ENCODE measurements around the gene CNTN5.
"Not testable (repeated sequence)": the region's sequence is repeated elsewhere in the genome, so short reads cannot be mapped to it uniquely, and the experiment has no call there.

The CNTN5 gene

DNA sequence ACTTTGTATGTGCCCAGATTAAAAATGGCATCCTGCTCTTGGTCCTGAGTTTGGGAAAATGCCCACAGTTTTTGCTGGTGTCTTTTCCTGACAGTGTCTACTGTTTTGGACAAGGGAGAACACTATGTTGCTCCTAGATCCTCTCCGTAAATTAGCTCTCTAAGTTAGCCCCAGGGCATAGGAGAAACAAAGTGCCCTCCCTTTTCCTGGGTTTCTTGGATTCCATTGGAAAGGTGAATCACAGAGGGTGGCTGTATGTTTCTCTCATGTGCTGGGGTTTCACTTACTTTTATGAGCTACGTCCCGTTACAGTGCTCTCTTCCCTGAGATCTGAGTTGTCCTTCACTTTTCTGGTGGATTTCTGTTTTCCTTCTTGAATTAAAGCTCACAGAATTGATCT is 782.8 kb downstream of the CNTN5 start:
- no peak for DNase-seq

DNA sequence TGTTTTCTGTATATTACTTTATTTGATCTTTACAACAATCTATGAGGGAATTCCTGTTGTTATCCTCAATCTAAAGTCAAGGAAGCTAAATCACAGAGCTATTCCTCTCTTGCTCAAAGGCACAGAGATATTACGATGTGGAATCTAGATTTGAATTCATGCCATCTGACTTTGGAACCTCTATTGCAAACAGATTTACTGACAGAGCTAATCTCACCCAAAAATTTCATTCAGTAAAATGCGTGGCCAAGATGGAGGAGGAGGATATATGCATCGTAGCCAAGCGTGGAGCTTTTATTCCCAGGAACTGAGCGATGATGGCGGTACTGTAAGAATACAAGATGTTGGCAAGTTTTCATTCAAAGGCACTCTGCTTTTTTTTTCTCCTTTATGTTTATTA is 791.8 kb downstream of the CNTN5 start:
- DNase-seq, result no peak

DNA sequence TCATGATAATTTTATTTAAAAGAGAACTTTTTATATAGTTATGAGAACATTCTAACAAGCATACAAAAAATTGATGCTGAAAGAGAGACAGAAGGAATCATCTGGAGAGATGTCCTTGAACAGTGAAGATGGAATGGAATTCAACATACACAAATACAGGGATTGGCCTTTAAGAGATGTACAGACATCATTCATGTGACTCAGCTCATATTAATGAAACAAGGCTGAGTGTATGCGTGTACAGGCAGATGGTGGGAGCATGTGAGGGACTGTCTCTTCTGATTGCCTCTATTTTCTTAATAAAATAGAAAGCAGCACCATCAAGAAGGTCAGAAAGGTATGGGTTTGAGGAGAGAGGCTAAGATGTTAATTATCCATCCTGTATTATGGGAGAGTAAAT is 793.3 kb downstream of the CNTN5 start:
- DNase-seq, result no peak

DNA sequence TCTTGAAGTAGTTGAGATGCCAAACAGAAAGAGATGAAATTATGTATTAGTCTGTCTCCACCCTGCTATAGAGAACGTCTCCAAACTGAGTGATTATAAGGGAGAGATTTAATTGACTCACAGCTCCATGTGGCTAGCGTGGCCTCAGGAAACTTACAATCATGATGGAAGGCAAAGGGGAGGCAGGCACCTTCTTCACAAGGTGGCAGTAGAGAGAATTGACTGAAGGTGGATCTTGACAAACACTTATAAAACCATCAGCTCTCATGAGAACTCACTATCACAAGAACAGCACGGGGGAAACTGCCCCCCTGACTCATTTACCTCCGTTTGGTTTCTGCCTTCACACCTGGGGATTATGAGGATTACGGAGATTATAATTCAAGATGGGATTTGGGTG is 794.0 kb downstream of the CNTN5 start:
- DNase-seq, result no peak

DNA sequence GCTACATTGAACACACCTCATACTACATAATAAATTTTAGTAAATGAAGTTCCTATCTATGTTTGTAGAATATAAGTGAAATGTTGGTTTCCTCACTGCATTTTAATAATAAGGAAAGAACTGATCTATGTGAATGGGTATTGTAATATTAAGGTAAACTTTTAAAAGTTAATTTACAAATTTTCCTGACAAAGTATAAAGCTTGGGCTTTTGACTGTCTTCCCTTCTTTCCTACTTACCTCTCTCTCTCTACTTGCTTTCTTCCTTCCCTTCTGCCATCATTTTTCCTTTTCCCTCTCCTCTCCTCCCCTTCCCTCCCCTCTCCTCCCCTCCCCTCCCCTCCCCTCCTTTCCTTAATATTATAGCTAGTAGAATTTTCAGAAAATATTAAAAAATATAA is 798.2 kb downstream of the CNTN5 start:
- no peak for DNase-seq

DNA sequence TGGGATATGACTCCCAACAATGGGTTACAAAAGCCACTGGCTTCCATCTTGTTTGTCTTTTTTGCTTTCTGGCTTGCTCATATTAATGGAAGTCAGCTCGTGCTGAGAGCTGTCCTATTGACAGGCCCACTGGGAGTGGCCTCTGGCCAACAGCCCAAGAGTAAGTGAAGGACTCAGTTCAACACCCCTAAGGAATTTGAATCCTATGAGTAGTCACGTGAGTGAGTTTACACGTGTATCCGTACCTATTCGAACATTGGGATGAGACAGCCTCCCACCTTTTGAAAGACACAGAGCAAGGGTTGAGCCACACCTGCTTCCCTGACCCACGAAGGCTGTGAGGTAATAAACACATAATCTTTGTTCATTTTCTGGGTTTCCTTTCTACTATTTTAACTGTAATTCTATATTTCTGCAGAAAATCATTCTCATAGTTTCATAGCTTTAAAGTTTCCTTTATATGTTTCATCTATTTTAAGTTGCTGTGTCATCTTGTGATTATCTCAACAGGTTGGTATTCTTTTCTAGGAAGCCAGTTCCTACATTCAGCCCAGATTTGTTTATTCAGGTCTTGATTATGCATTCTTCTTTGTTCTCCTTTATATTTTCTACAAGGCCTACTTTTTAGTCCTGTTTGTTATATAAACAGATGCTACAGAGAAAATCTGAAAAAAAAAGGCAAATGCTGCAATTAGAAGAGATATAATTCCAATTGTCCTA is 802.3 kb downstream of the CNTN5 start:
- DNase-seq, result no peak

DNA sequence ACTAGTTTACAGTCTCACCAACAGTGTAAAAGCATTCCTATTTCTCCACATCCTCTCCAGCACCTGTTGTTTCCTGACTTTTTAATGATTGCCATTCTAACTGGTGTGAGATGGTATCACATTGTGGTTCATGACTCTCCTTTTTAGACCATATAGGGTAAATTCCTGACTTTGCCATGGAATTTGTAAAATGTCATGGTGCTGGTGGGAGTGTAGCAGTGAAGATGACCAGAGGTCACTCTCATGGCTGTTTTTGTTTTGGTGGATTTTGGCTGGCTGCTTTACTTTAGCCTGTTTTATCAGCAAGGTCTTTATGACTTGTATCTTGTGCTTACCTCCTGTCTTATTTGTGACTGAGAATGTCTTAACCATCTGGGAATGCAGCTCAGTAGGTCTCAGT is 816.0 kb downstream of the CNTN5 start:
- not testable (repeated sequence) for DNase-seq

DNA sequence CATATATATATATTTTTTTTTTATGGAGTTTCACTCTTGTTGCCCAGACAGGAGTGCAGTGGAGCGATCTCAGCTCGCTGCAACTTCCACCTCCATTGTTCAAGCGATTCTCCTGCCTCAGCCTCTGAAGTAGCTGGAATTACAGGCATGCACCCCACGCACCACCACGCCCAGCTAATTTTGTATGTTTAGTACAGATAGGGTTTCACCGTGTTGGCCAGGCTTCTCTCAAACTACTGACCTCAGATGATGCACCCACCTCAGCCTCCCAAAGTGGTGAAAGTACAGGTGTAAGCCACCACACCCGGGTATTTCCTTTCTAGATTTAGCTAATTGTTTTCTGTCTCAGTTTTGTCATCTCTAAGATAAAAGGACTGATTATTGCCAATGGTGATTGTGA is 821.1 kb downstream of the CNTN5 start:
- no peak for DNase-seq

DNA sequence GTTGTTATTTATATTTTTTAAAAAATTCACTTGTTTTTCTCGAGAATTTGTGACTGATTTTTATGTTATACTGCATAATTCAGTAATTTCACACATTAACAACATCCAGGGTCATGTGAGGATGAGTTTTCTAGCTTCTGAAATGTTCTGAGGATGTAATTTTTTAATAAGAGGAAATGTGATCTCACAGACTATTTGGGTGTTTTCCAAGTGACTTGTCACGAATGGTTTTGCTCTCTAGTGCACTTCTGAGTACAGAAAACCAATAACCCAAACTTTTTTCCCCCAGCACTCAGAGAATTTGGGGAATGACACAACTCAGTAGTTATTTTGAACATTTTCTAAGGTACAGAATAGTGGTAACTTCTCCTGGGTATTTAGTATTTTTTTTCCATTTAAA is 845.2 kb downstream of the CNTN5 start:
- DNase-seq, result no peak

DNA sequence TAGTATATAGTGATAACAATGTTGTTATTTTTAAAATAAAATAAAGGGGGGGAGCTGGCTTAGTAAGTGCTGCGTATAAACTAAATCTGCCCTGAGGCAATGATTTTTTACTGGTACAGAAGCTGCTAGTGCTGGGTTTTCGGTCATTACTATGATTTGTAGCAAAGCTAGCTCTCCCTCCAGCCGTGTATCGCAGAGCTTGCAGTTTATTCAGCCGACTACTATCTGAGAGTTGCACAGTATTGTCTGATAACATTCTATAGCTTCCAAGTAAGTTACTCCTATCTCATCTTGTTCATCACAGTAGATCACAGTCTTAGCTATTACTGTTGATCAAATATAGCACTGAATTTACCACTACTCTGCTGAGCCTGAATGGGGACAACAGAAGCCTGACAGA is 860.9 kb downstream of the CNTN5 start:
- no peak for DNase-seq

DNA sequence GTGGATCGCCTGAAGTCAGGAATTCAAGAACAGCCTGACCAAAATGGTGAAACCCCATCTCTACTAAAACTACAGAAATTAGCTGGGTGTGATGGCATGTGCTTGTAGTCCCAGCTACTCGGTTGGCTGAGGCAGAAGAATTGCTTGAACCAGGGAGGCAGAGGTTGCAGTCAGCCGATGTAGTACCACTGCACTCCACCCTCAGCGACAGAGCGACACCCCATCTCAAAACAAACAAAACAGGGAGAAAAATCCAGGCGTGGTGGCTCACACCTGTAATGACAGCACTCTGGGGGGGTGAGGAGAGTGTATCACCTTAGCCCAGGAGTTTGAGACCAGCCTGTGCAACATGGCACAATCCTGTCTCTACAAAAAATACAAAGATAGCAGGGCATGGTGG is 864.0 kb downstream of the CNTN5 start:
- DNase-seq, result no peak

DNA sequence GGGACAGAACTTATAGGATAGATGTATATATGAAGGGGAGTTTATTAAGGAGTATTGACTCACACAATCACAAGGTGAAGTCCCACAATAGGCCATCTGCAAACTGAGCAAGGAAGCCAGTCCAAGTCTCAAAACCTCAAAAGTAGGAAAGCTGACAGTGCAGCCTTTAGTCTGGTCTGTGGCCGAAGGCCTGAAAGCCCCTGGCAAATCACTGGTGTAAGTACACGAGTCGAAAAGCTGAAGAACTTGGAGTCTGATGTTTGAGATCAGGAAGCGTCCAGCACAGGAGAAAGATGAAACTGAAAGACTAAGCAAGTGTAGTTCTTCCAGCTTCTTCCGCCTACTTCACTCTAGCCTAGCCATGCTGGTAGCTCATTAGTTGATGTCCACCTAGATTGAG is 866.7 kb downstream of the CNTN5 start:
- DNase-seq, result no peak

DNA sequence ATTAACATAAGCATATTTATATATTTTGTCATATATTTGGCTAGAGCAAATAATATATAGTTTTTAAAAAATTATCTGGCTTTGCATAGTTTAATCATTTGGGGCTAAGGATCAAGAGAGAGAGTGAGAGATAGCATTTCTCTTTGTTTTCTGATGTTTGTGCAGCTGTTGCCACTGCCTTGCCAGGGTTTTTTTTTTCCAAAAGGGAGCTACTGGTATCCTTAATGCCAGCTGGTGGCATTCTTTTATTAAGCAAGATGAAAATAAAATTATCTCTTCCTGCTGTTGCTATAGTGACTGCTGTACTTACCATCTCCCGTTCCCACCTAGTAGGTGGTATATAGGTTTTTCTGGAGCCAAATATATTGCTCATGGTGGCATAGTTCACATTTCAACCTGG is 873.1 kb downstream of the CNTN5 start:
- DNase-seq, result no peak

DNA sequence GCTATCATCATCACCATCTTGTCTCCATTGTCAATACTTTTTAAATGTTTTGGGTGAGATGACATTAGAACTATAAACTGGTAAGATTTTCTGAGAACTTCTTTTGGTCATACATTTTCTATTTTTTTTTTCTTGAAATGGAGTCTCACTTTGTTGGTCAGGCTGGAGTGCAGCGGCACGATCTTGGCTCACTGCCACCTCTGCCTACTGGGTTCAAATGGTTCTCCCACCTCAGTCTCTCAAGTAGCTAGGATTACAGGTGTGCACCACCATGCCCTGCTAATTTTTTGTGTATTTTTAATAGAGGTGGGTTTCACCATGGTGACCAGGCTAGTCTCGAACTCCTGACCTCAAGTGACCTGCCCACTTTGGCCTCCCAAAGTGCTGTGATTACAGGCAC is 880.4 kb downstream of the CNTN5 start:
- DNase-seq, result no peak

DNA sequence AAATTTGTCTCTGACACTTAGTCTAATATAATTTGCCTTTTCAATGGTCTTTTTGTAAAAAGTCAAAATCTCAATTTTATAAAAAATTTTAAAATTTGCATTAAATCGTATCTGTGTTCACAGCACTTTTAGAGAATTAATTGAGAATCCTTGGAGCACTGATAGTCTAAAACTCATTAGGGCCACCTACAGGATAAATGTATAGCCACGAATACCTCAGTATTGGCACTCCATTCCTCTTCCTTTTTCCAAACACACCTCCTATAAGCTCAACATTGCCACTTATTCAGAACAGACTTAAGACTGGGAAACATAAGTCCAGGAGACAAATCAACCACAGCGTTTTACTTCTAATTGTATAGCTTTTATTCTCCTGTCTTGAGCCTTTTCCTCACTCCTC is 890.4 kb downstream of the CNTN5 start:
- DNase-seq, result no peak

DNA sequence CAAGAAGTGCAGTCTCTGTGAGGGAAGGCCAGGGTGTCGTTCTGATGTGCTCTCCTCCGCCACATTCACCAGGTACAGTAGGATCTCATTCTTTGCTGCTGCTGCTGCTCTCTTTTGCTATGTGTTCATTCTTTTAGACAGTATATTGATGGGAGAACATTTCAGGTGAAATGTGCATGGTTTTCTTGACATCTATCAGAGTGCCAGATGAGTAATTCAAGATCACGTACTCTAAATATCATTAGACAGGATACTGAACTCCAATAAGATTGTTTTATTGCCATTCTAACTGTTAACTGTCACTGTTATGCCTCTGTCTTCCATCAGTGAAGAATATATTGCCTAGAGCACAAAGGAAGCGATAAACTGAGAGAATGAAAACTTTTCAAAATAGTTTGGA is 895.3 kb downstream of the CNTN5 start:
- DNase-seq, result no peak

DNA sequence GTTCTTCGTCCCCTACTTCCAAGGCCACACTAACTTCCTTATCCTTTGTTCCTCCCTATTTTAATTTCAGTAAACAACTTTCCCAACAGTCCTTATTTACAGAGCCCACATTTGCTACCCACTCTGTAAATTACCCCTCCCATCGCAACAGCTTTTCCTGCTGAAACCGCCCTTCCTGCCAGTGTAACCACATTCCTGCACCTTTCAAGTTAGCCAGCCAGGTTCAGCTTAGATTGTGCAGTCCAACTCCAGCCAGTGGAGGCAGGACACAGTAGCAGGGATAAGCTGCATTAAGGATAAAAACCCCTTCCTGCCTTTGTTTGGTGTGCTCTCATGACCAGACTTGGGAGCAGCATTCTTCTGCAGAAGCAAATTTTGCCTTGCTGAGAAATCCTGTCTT is 898.0 kb downstream of the CNTN5 start:
- DNase-seq, result no peak

DNA sequence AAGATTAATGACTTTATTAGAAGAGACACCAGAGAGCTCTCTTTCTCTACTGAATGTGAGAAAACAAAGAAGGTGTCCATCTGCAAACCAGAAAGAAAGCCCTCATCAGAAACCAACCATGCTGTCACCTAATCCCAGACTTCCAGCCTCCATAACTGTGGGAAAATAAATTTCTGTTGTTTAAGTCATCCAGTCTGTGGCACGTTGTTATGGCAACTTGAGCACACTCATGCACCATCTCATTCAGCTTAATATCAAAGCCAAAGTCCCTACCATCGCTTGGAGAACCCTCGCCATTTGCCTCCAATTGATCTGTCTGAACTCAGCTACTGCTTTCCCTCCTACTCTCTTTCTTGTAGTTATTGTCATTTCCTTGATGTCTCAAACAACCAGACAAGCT is 900.2 kb downstream of the CNTN5 start:
- DNase-seq, result no peak

DNA sequence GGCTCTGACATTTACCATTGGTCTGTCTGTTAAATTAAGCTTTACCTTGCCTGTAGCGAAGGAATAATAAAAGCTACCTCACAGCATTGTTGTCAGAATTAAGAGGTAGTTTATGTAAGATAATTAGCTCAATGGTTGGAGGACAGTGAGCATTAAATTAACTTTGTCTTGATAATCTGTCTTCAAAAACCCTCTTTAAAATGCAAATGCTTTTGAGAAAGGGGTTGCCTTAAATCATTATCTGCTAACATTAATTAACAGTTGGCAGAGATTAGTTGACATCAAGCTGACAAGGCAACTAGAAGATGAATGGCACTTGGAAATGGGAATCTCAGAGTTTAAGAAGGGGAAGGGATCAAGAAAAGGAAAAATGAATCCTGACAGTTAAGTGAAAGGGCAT is 905.2 kb downstream of the CNTN5 start:
- DNase-seq, result no peak

DNA sequence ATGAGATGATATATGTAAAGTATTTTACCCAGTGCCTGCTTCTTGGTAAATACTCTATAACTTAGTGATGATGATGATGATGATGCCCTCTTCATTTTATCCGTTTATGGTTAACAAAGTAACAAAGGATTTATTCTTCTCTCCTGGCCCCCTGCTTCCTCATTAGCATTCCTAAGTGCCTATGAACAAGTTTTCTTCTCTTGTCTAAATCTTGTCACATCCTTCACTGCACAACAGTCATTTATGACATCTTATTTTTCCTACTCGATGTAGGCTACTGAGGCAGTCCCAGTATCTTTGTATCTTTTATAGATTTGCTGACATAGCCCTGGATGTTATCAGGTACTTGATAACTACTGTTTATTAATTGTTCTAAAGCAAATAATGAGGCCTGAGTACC is 911.9 kb downstream of the CNTN5 start:
- no peak for DNase-seq

DNA sequence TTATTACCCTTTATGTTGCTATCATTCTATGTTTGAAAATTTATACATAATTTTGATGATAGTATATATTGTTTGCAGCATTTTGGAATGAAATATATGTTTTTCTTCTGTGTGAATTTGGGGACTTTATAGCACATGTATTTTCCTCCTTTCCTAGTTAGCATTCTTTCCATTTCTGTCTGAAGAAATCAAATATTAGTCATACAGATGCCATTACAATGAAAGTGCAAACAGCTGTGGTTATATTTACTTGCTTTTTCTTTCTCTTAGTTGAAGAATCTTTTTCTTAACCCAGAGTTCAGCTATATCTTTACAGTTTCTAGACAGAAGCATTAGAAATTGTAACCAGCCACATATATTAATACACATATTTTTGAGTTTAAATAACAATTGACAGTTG is 913.3 kb downstream of the CNTN5 start:
- no peak for DNase-seq

DNA sequence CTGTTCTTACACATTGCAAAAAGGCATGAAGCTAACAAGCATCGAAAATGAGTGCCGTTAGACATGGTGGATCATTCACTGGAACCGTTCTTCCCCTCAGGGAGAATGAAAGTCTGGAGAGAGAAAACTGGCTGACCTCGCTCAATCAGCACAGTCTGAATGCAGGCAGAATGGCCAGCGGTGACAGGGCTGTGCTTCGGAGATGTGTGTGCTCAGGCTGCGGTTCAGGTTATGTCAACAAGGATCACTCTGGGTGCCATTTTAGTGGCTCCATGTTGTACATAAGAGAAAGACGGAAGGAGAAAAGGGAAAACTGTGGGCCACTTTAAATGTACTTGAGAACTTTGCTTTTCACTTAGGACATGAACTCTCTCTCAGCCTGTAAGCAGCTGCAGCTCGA is 916.6 kb downstream of the CNTN5 start:
- DNase-seq, result no peak

DNA sequence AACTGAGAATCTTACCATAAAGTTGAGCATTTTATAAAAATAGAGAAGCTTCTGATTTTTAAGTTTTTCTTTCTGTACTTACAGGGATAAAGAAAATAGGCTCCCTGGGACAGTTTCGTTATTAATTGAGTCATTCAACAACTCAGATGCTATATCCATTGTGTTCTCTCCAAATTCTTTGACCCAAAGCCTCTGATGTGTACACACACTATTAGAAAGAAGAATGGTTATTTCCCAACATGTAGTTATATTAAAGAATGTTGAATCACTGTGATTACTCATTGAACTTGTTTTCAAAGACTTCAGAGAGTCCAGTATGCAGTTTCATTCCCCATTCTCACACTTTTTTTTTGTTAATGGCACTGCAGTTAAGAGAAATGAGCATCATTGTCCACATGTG is 932.1 kb downstream of the CNTN5 start:
- no peak for DNase-seq

DNA sequence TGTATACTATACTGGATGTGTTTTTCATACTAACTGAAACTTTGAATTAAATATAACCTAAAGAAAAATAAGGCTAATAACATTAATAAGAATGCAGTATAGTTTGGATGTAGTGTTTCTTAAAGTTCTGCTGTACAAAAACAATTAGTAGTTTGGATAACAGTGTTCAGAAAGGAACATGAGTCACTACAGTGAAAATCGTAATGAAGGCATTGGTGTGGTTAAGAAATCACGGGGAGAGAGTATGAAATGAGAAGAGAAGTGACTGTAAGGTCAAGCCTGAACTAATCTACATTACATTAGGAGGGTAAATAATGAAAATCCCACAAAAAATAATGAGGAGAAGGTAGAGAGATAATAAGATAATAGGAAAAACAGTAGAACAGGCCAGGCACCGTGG is 939.8 kb downstream of the CNTN5 start:
- DNase-seq, result no peak

DNA sequence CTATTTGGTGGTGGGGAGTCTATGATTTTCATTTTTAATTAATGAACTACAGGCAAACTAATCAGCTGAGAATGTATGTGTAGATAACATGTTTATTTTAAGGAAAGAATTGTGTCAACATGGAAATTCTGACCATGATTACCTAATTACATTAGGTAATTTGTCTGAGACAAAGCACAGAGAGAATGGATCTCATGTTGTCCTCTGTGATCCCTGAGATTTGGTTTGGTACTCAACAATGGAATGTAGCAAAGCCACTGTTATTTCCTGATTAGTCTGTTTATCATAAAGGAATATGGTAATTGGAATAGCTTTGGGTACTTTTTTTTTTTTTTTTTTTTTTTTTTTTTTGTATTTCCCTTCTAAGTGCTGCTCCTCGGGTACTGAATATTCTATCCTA is 947.6 kb downstream of the CNTN5 start:
- DNase-seq, result no peak

DNA sequence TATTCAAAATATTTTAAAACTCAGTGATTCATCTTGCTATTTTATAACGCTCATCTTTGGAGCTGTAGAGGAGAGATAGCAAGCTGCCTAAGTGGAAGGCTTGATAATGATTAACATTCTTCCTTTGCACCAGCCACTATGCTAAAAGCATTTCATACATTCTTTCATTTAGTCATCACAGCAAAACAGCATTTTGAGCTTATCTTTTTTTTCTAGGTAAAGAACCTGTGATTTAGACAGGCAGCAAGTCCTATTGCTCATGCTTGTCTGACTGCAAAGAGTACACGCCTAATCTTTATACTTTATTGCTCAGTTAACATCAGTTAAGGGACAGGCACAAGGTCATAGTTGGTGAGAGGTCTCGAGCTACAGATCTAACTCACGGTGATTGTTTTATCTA is 953.2 kb downstream of the CNTN5 start:
- DNase-seq, result no peak
